ENCODE results near the gene ARSB. TPM values are rescaled to one million over a fixed set of nuclear protein-coding genes. Genes with fewer than 3 reads are reported as not detected.

Gene ARSB
- total and polyA plus RNA-seq, 4 donors: 19.8 to 21.8 (median 20.9) TPM

GRCh38 chr5:78961743-78962142 is 23.4 kb downstream of the ARSB start:
- H3K27me3 ChIP-seq (ENCODE audit: control insufficient read depth, insufficient read depth, low read length): no peaks in the 10 kb centered on the region
- no CpG with 5 or more reads among the region's 1 CpG for WGBS (ENCODE audit: insufficient coverage)
- H3K4me1 ChIP-seq (ENCODE audit: control insufficient read depth, insufficient read depth, low read length): peaks cover 5% of the 10 kb centered on the region
- no peak overlapping the region for H3K27ac ChIP-seq (ENCODE audit: low read depth, low read length)
- H3K9me3 ChIP-seq (ENCODE audit: control insufficient read depth, insufficient read depth, low read length): no peaks in the 10 kb centered on the region
- H3K36me3 ChIP-seq (ENCODE audit: control insufficient read depth, insufficient read depth, low read length): no peaks in the 10 kb centered on the region
- no peak for DNase-seq (ENCODE audit: low read depth in 4 of 6, low spot score in 6 of 6)
- H3K4me3 ChIP-seq (ENCODE audit: low read depth, low read length): no peak overlapping the region

GRCh38 chr5:78959767-78960166 is 25.3 kb downstream of the ARSB start:
- Histone ChIP-seq H3K9me3 (ENCODE audit: control insufficient read depth, insufficient read depth, low read length) (no peaks in the 10 kb centered on the region), H3K36me3 (ENCODE audit: control insufficient read depth, insufficient read depth, low read length) (no peaks in the 10 kb centered on the region), H3K27me3 (ENCODE audit: control insufficient read depth, insufficient read depth, low read length) (no peaks in the 10 kb centered on the region), H3K4me3 (ENCODE audit: low read depth, low read length) (no peak overlapping the region), H3K4me1 (ENCODE audit: control insufficient read depth, insufficient read depth, low read length) (peaks cover 5% of the 10 kb centered on the region), H3K27ac (ENCODE audit: low read depth, low read length) (no peak overlapping the region)
- no peak for DNase-seq (ENCODE audit: low read depth in 4 of 6, low spot score in 6 of 6)
- 19% methylated on average over 1 of the region's 1 CpG for WGBS (ENCODE audit: insufficient coverage)

GRCh38 chr5:78958672-78959445 is 26.3 kb downstream of the ARSB start:
- WGBS (ENCODE audit: insufficient coverage): 47% methylated on average over 2 of the region's 3 CpGs
- H3K27me3 ChIP-seq (ENCODE audit: control insufficient read depth, insufficient read depth, low read length): no peaks in the 10 kb centered on the region

GRCh38 chr5:78956901-78957300 is 28.2 kb downstream of the ARSB start:
- no CpG with 5 or more reads among the region's 1 CpG for WGBS (ENCODE audit: insufficient coverage)
- Histone ChIP-seq H3K27ac (ENCODE audit: low read depth, low read length) (no peak overlapping the region), H3K4me3 (ENCODE audit: low read depth, low read length) (no peak overlapping the region), H3K27me3 (ENCODE audit: control insufficient read depth, insufficient read depth, low read length) (no peaks in the 10 kb centered on the region), H3K9me3 (ENCODE audit: control insufficient read depth, insufficient read depth, low read length) (no peaks in the 10 kb centered on the region), H3K36me3 (ENCODE audit: control insufficient read depth, insufficient read depth, low read length) (no peaks in the 10 kb centered on the region), H3K4me1 (ENCODE audit: control insufficient read depth, insufficient read depth, low read length) (peaks cover 5% of the 10 kb centered on the region)
- no peak for DNase-seq (ENCODE audit: low read depth in 4 of 6, low spot score in 6 of 6)

More at GRCh38 chr5:78958672-78959445, 26.3 kb downstream of the ARSB start:
- Histone ChIP-seq H3K27ac (ENCODE audit: low read depth, low read length) (no peak overlapping the region), H3K9me3 (ENCODE audit: control insufficient read depth, insufficient read depth, low read length) (no peaks in the 10 kb centered on the region), H3K4me1 (ENCODE audit: control insufficient read depth, insufficient read depth, low read length) (peaks cover 5% of the 10 kb centered on the region), H3K4me3 (ENCODE audit: low read depth, low read length) (no peak overlapping the region), H3K36me3 (ENCODE audit: control insufficient read depth, insufficient read depth, low read length) (no peaks in the 10 kb centered on the region)
- DNase-seq (ENCODE audit: low read depth in 4 of 6, low spot score in 6 of 6): peak in 2 of 6 donors; percentile 27 to 35

- no peak for DNase-seq (ENCODE audit: low read depth in 4 of 6, low spot score in 6 of 6)
- Histone ChIP-seq H3K4me1 (ENCODE audit: control insufficient read depth, insufficient read depth, low read length) (no peaks in the 10 kb centered on the region), H3K9me3 (ENCODE audit: control insufficient read depth, insufficient read depth, low read length) (no peaks in the 10 kb centered on the region), H3K36me3 (ENCODE audit: control insufficient read depth, insufficient read depth, low read length) (no peaks in the 10 kb centered on the region), H3K27ac (ENCODE audit: low read depth, low read length) (no peak overlapping the region), H3K27me3 (ENCODE audit: control insufficient read depth, insufficient read depth, low read length) (no peaks in the 10 kb centered on the region), H3K4me3 (ENCODE audit: low read depth, low read length) (no peak overlapping the region)
- whole genome bisulfite sequencing (ENCODE audit: insufficient coverage): 86% methylated on average over 4 of the region's 4 CpGs
These were observed 31.9 kb downstream of the ARSB start for GRCh38 chr5:78953092-78953800.

GRCh38 chr5:78930721-78931120 is 54.4 kb downstream of the ARSB start:
- Histone ChIP-seq H3K4me3 (ENCODE audit: low read depth, low read length) (no peak overlapping the region), H3K27ac (ENCODE audit: low read depth, low read length) (peak overlapping the region; percentile 48), H3K9me3 (ENCODE audit: control insufficient read depth, insufficient read depth, low read length) (no peaks in the 10 kb centered on the region), H3K4me1 (ENCODE audit: control insufficient read depth, insufficient read depth, low read length) (peaks cover 7% of the 10 kb centered on the region), H3K36me3 (ENCODE audit: control insufficient read depth, insufficient read depth, low read length) (no peaks in the 10 kb centered on the region), H3K27me3 (ENCODE audit: control insufficient read depth, insufficient read depth, low read length) (no peaks in the 10 kb centered on the region)
- WGBS (ENCODE audit: insufficient coverage): 47% methylated on average over 3 of the region's 9 CpGs
- DNase-seq (ENCODE audit: low read depth in 4 of 6, low spot score in 6 of 6): peak in 2 of 6 donors; percentile 53 to 70

- no peaks in the 10 kb centered on the region for H3K9me3 ChIP-seq (ENCODE audit: control insufficient read depth, insufficient read depth, low read length)
- 71% methylated on average over 2 of the region's 4 CpGs for WGBS (ENCODE audit: insufficient coverage)
- no peaks in the 10 kb centered on the region for H3K36me3 ChIP-seq (ENCODE audit: control insufficient read depth, insufficient read depth, low read length)
- no peak overlapping the region for H3K4me3 ChIP-seq (ENCODE audit: low read depth, low read length)
- H3K27ac ChIP-seq (ENCODE audit: low read depth, low read length): no peak overlapping the region
- no peak for DNase-seq (ENCODE audit: low read depth in 4 of 6, low spot score in 6 of 6)
- no peaks in the 10 kb centered on the region for H3K27me3 ChIP-seq (ENCODE audit: control insufficient read depth, insufficient read depth, low read length)
- H3K4me1 ChIP-seq (ENCODE audit: control insufficient read depth, insufficient read depth, low read length): peaks cover 7% of the 10 kb centered on the region
These were observed 55.3 kb downstream of the ARSB start for GRCh38 chr5:78929833-78930232.

- Histone ChIP-seq H3K27me3 (ENCODE audit: control insufficient read depth, insufficient read depth, low read length) (no peaks in the 10 kb centered on the region), H3K36me3 (ENCODE audit: control insufficient read depth, insufficient read depth, low read length) (no peaks in the 10 kb centered on the region), H3K27ac (ENCODE audit: low read depth, low read length) (no peak overlapping the region), H3K9me3 (ENCODE audit: control insufficient read depth, insufficient read depth, low read length) (no peaks in the 10 kb centered on the region), H3K4me3 (ENCODE audit: low read depth, low read length) (no peak overlapping the region), H3K4me1 (ENCODE audit: control insufficient read depth, insufficient read depth, low read length) (peaks cover 7% of the 10 kb centered on the region)
- peak in 1 of 6 donors; percentile 24 for DNase-seq (ENCODE audit: low read depth in 4 of 6, low spot score in 6 of 6)
- no CpG with 5 or more reads among the region's 3 CpGs for WGBS (ENCODE audit: insufficient coverage)
These were observed 57.3 kb downstream of the ARSB start for GRCh38 chr5:78927657-78928282.

- H3K36me3 ChIP-seq (ENCODE audit: control insufficient read depth, insufficient read depth, low read length): no peaks in the 10 kb centered on the region
- DNase-seq (ENCODE audit: low read depth in 4 of 6, low spot score in 6 of 6): peak in 1 of 6 donors; percentile 40
- no peaks in the 10 kb centered on the region for H3K27me3 ChIP-seq (ENCODE audit: control insufficient read depth, insufficient read depth, low read length)
- H3K9me3 ChIP-seq (ENCODE audit: control insufficient read depth, insufficient read depth, low read length): no peaks in the 10 kb centered on the region
- H3K4me1 ChIP-seq (ENCODE audit: control insufficient read depth, insufficient read depth, low read length): peaks cover 7% of the 10 kb centered on the region
- no peak overlapping the region for H3K27ac ChIP-seq (ENCODE audit: low read depth, low read length)
- no peak overlapping the region for H3K4me3 ChIP-seq (ENCODE audit: low read depth, low read length)
- 100% methylated on average over 1 of the region's 2 CpGs for WGBS (ENCODE audit: insufficient coverage)
These were observed 58.9 kb downstream of the ARSB start for GRCh38 chr5:78926252-78926651.
